Chondrocyte (in vitro differentiated cells): ENCODE data around the gene TRIM9. TPM values are rescaled to one million over a fixed set of nuclear protein-coding genes. Genes with fewer than 3 reads are reported as not detected.
"Not testable (repeated sequence)": the region's sequence is repeated elsewhere in the genome, so short reads cannot be mapped to it uniquely, and the experiment has no call there.

Experiments
- DNase-seq: peaks from one replicate; pipeline ENCODE4 v3.0.0; 2021; ENCODE audit warnings: mixed read lengths, low spot score
- H3K27ac Mint-ChIP-seq: one replicate; pipeline ENCODE4 v1.8.0; 2021; ENCODE audit warnings: mild to moderate bottlenecking, moderate library complexity, mixed read lengths; ENCODE audit not compliant: unreplicated experiment
- H3K27me3 Mint-ChIP-seq: 2 replicates; pipeline ENCODE4 v1.8.0; 2021; ENCODE audit warnings: low read depth, mixed read lengths
- H3K36me3 Mint-ChIP-seq: 2 replicates; pipeline ENCODE4 v1.8.0; 2021; ENCODE audit warnings: low read depth, mixed read lengths
- H3K4me1 Mint-ChIP-seq: 2 replicates; pipeline ENCODE4 v1.8.0; 2021; ENCODE audit warnings: low read depth, mild to moderate bottlenecking, mixed read lengths
- H3K4me3 Mint-ChIP-seq: one replicate; pipeline ENCODE4 v1.8.0; 2021; ENCODE audit warnings: mild to moderate bottlenecking, moderate library complexity, mixed read lengths; ENCODE audit not compliant: unreplicated experiment
- H3K9me3 Mint-ChIP-seq: 2 replicates; pipeline ENCODE4 v1.8.0; 2021; ENCODE audit warnings: low read depth, mixed read lengths
- CTCF ChIP-seq: fragments of 200-600 bp; sonication (generic); IDR thresholded peaks from 2 replicates; pipeline ENCODE4 v1.5.0; 2021; ENCODE audit warnings: antibody characterized with exemption, mild to moderate bottlenecking, moderate library complexity
- total RNA-seq: library from RNA; stranded (reverse); gene quantifications from 3 replicates; pipeline ENCODE4 v1.2.1, GENCODE V29; 2021

The TRIM9 gene
- total RNA-seq, 1 donor from 2014 or later = 15.5 TPM

GRCh38 chr14:50967103-50967502, 127.8 kb downstream of the TRIM9 start:
- Mint-ChIP-seq H3K36me3 (no peaks in the 10 kb centered on the region), H3K4me1 (peaks cover 64% of the 10 kb centered on the region), H3K27me3 (no peaks in the 10 kb centered on the region), H3K9me3 (no peaks in the 10 kb centered on the region), H3K4me3 (no peak overlapping the region), H3K27ac (peak overlapping the region; percentile 87)
- no peak for DNase-seq
- no peak for TF ChIP-seq CTCF

GRCh38 chr14:50964683-50965390, 130.1 kb downstream of the TRIM9 start:
- TF ChIP-seq CTCF = no peak
- Mint-ChIP-seq H3K4me1 (peaks cover 85% of the 10 kb centered on the region), H3K9me3 (no peaks in the 10 kb centered on the region), H3K36me3 (no peaks in the 10 kb centered on the region), H3K27me3 (no peaks in the 10 kb centered on the region), H3K4me3 (peak overlapping the region; percentile 45), H3K27ac (peak overlapping the region; percentile 86)
- no peak for DNase-seq

GRCh38 chr14:50963919-50964318, 131.0 kb downstream of the TRIM9 start:
- Mint-ChIP-seq H3K4me1 (peaks cover 87% of the 10 kb centered on the region), H3K4me3 (no peak overlapping the region), H3K9me3 (no peaks in the 10 kb centered on the region), H3K27me3 (no peaks in the 10 kb centered on the region), H3K36me3 (no peaks in the 10 kb centered on the region), H3K27ac (peak overlapping the region; percentile 86)
- DNase-seq = no peak
- no peak for TF ChIP-seq CTCF

- TF ChIP-seq CTCF = no peak
- H3K4me3 Mint-ChIP-seq = peak overlapping the region; percentile 61
- no peaks in the 10 kb centered on the region for H3K9me3 Mint-ChIP-seq
- H3K27ac Mint-ChIP-seq = peak overlapping the region; percentile 86
- H3K36me3 Mint-ChIP-seq = no peaks in the 10 kb centered on the region
- H3K27me3 Mint-ChIP-seq = no peaks in the 10 kb centered on the region
- no peak for DNase-seq
- H3K4me1 Mint-ChIP-seq = peaks cover 84% of the 10 kb centered on the region
These were observed 133.2 kb downstream of the TRIM9 start for GRCh38 chr14:50961605-50962221.

GRCh38 chr14:50957296-50957695, 137.6 kb downstream of the TRIM9 start:
- Mint-ChIP-seq H3K4me3 (peak overlapping the region; percentile 22), H3K27ac (peak overlapping the region; percentile 90), H3K4me1 (peaks cover 59% of the 10 kb centered on the region), H3K9me3 (no peaks in the 10 kb centered on the region), H3K27me3 (no peaks in the 10 kb centered on the region), H3K36me3 (no peaks in the 10 kb centered on the region)
- TF ChIP-seq CTCF = no peak
- no peak for DNase-seq

- DNase-seq = not testable (repeated sequence)
These were observed 138.5 kb downstream of the TRIM9 start for GRCh38 chr14:50956421-50956820.

More at GRCh38 chr14:50956421-50956820, 138.5 kb downstream of the TRIM9 start:
- not testable (repeated sequence) for H3K9me3 Mint-ChIP-seq, H3K27me3 Mint-ChIP-seq, H3K4me3 Mint-ChIP-seq, H3K36me3 Mint-ChIP-seq
- peaks cover 50% of the 10 kb centered on the region for H3K4me1 Mint-ChIP-seq
- peak overlapping the region; percentile 57 for H3K27ac Mint-ChIP-seq
